ENCODE measurements around the gene GALR1. TPM values are rescaled to one million over a fixed set of nuclear protein-coding genes. Genes with fewer than 3 reads are reported as not detected.

GALR1 gene
- total RNA-seq, 4 donors from 2014 or later, result 0.08 to 0.16 TPM; not detected in 2

DNA sequence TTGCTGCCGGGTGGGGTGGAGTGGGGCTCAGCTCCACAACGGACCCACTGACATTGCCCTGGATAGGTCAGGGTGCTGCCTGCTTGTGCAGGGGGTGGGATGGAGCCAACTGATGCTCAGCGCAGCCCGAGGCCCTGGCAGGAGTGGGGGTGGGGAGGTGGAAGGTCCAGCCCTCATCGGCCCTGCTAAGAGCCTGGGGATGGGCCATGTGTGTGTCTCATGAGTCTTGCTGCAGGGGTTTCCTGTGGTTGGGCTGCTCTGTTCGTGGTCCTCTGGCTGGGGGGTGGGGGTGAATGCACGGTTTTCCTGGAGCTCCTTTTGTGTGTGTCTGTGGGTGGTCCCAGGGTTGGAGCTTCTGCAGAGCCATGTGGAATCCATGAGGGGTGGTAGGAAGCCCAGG lies 39.4 kb upstream of the GALR1 start:
- H3K9me3 ChIP-seq, result no peaks in the 10 kb centered on the region
- 58% methylated on average over 7 of the region's 7 CpGs for WGBS
- H3K27ac ChIP-seq, result no peak overlapping the region
- no peaks in the 10 kb centered on the region for H3K36me3 ChIP-seq
- H3K4me3 ChIP-seq, result no peak overlapping the region
- TF ChIP-seq, protein P1, sequence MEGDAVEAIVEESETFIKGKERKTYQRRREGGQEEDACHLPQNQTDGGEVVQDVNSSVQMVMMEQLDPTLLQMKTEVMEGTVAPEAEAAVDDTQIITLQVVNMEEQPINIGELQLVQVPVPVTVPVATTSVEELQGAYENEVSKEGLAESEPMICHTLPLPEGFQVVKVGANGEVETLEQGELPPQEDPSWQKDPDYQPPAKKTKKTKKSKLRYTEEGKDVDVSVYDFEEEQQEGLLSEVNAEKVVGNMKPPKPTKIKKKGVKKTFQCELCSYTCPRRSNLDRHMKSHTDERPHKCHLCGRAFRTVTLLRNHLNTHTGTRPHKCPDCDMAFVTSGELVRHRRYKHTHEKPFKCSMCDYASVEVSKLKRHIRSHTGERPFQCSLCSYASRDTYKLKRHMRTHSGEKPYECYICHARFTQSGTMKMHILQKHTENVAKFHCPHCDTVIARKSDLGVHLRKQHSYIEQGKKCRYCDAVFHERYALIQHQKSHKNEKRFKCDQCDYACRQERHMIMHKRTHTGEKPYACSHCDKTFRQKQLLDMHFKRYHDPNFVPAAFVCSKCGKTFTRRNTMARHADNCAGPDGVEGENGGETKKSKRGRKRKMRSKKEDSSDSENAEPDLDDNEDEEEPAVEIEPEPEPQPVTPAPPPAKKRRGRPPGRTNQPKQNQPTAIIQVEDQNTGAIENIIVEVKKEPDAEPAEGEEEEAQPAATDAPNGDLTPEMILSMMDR (IDR thresholded peaks at IDR 0.05), result no peak
- TF ChIP-seq POLR2AphosphoS5 (IDR thresholded peaks at IDR 0.05) (no peak), POLR2A (IDR thresholded peaks at IDR 0.05) (no peak), EP300 (IDR thresholded peaks at IDR 0.05) (no peak)
- peak in 1 of 2 donors; percentile 59 for DNase-seq (ENCODE audit: low spot score in 2 of 2)
- H3K27me3 ChIP-seq, result no peaks in the 10 kb centered on the region
- peaks cover 24% of the 10 kb centered on the region for H3K4me1 ChIP-seq

GRCh38 chr18:77218642-77219041 lies 31.0 kb upstream of the GALR1 start:
- H3K4me3 ChIP-seq, result no peak overlapping the region
- H3K4me1 ChIP-seq, result no peaks in the 10 kb centered on the region
- H3K36me3 ChIP-seq, result no peaks in the 10 kb centered on the region
- 76% methylated on average over 4 of the region's 4 CpGs for WGBS
- no peaks in the 10 kb centered on the region for H3K27me3 ChIP-seq
- H3K9me3 ChIP-seq, result no peaks in the 10 kb centered on the region
- no peak for TF ChIP-seq POLR2A (IDR thresholded peaks at IDR 0.05)
- DNase-seq (ENCODE audit: low spot score in 2 of 2), result no peak
- H3K27ac ChIP-seq, result no peak overlapping the region

DNA sequence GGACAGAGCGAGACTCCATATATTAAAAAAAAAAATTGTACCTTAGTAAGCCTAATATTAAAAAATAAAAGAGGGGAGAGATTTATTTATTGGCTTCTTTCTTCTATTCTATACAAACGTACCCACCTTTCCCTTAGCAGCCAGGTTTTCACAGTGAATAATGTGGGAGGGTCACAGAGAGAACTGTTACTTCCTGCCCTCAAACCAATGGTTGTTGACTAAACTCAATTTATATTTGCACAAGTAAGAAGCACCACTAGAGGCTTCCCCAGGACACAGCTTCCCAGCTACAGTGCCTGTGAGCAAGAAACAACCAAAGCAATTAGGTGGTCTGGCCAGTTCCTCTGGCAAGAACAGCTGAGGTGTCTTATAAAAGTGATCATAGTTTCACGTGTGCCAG lies 28.9 kb upstream of the GALR1 start:
- no peak for TF ChIP-seq POLR2AphosphoS5 (IDR thresholded peaks at IDR 0.05)
- TF ChIP-seq POLR2A (IDR thresholded peaks at IDR 0.05), result no peak
- TF ChIP-seq EP300 (IDR thresholded peaks at IDR 0.05), result no peak
- TF ChIP-seq, protein P1 (IDR thresholded peaks at IDR 0.05), result no peak
- Histone ChIP-seq H3K4me1 (no peaks in the 10 kb centered on the region), H3K27ac (no peak overlapping the region), H3K27me3 (no peaks in the 10 kb centered on the region), H3K4me3 (no peak overlapping the region), H3K36me3 (no peaks in the 10 kb centered on the region), H3K9me3 (no peaks in the 10 kb centered on the region)
- DNase-seq (ENCODE audit: low spot score in 2 of 2), result no peak
- WGBS, result 65% methylated on average over 3 of the region's 3 CpGs

- Histone ChIP-seq H3K9me3 (no peaks in the 10 kb centered on the region), H3K36me3 (no peaks in the 10 kb centered on the region), H3K27ac (no peak overlapping the region), H3K4me1 (no peaks in the 10 kb centered on the region), H3K4me3 (no peak overlapping the region), H3K27me3 (no peaks in the 10 kb centered on the region)
- TF ChIP-seq POLR2AphosphoS5 (IDR thresholded peaks at IDR 0.05) (no peak), EP300 (IDR thresholded peaks at IDR 0.05) (no peak), POLR2A (IDR thresholded peaks at IDR 0.05) (no peak)
- TF ChIP-seq, protein P1 (IDR thresholded peaks at IDR 0.05), result no peak
- no peak for DNase-seq (ENCODE audit: low spot score in 2 of 2)
- WGBS, result 67% methylated on average over 3 of the region's 3 CpGs
Observed at GRCh38 chr18:77222464-77222863, 27.2 kb upstream of the GALR1 start.

DNA sequence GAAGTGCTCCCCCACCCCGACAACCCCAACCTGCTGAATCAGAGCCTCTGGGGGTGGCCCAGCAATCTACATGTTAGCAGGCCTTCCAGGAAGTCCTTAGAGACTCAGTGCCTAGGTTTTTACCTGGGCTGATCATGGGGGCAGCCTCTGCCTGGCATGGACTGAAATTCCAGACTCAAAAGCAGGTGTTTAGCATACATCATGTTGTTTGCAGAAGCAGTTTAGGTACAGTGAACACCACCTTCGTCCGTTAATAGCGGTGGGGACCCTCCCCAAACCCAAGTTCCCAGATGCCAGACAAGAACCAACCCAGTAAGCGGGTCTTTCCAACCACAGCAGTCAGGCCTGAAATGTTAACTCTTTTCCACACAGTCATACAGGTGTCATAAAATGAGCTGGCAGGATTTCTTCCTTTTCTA lies 26.4 kb upstream of the GALR1 start:
- WGBS, result 73% methylated on average over 5 of the region's 5 CpGs

More for the DNA sequence above, 26.4 kb upstream of the GALR1 start:
- no peaks in the 10 kb centered on the region for H3K36me3 ChIP-seq
- TF ChIP-seq, protein P1 (IDR thresholded peaks at IDR 0.05), result no peak
- TF ChIP-seq POLR2A (IDR thresholded peaks at IDR 0.05) (no peak), POLR2AphosphoS5 (IDR thresholded peaks at IDR 0.05) (no peak), EP300 (IDR thresholded peaks at IDR 0.05) (no peak)
- H3K4me3 ChIP-seq, result no peak overlapping the region
- H3K4me1 ChIP-seq, result no peaks in the 10 kb centered on the region
- H3K27ac ChIP-seq, result no peak overlapping the region
- H3K27me3 ChIP-seq, result no peaks in the 10 kb centered on the region
- no peaks in the 10 kb centered on the region for H3K9me3 ChIP-seq
- no peak for DNase-seq (ENCODE audit: low spot score in 2 of 2)
